ENCODE results near the gene RANBP17.

The RANBP17 gene

DNA sequence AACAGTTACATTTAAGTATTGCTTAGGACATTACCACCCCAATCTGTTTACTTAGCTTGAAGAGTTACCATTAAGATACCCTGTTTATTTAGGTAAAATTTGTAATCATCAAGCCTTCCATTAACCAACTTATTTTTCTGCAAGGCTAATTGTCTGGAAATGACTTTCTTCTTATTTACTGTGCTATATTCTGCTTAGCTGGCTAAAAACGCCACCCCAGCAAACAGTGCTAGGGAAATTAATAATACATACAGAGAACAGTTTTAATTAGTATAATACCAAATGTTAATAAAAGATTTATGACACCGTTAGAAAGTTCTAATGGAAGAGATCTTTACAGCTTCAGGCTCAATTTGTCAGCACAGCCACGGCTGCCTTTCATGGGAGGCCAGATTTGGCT lies 461.2 kb downstream of the RANBP17 start:
- no peak for DNase-seq

DNA sequence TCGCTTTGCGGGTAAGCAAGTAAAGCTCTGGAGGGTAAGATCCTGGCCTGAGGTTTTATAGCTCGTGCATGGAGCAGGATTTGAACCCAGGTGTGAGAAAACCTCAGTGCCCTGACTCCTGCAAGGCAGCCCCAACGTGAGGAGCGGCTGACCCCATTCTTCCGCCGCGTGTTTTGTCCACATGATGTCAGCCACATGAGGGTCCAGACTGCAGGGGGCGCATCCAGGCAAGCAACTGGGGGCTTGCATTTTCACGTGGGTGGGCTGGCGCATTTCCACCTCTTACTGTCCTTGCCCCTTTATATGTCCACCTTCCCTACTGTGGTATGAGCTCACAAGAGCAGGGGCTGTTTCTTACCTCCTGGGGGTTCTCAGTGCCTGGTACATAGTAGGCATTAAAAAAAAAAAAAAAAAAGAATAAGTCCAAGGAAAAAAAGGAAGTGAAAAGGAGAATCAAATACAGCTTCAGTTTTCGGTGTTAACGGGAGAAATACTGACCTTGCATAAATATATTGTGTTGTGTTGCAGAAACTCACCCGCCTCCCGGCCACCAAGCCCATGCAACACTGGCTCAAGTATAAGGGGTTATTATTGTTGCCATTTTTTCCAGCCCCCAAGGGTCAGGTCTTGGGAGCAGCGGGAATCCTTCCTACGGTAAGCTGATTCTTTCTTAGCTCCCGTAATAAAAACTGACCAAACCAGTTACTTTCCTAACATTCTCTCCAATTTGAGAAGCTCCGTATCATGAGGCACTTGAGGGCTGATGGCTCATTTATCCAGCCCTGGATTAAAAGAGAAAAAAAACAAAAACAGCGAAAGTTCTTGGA lies 462.2 kb downstream of the RANBP17 start:
- no peak for DNase-seq

DNA sequence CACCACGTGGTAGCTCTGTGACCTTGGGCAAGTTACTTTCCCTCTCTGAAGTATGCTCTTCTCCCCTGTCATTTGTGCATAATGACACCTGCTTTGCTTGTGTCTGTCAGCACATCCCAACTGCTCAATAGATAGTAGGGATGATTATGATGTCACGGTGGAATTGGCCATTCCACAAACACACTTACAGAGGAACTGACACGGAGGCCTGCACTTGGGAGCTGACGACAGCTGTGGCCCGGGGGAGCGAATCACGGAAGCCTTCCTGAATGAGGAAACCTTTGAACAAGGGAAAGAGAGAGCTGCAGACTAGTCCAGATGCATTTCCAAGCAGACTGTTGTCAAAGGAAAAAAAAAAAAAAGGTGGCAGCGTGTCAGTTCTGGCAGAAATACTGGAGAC lies 468.2 kb downstream of the RANBP17 start:
- no peak for DNase-seq

DNA sequence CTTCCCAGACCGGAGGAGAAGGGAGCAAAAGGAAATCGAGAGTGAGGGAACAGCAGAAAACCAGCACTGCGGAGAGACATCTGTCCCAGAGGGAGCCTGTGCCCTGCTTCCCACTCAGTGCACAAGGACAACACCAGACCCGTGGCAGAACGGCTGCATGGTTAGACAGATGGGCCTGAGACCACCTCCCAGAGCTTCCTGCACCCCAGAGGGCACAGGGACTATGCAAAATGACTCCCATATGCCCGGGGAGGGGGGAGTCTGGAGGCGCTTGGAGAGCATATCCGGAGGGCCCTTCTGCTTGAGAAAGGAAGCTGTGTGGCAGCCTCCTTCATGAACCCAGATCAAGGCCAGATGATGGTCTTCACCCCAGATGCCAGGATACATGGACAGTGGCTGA lies 473.8 kb downstream of the RANBP17 start:
- no peak for DNase-seq

DNA sequence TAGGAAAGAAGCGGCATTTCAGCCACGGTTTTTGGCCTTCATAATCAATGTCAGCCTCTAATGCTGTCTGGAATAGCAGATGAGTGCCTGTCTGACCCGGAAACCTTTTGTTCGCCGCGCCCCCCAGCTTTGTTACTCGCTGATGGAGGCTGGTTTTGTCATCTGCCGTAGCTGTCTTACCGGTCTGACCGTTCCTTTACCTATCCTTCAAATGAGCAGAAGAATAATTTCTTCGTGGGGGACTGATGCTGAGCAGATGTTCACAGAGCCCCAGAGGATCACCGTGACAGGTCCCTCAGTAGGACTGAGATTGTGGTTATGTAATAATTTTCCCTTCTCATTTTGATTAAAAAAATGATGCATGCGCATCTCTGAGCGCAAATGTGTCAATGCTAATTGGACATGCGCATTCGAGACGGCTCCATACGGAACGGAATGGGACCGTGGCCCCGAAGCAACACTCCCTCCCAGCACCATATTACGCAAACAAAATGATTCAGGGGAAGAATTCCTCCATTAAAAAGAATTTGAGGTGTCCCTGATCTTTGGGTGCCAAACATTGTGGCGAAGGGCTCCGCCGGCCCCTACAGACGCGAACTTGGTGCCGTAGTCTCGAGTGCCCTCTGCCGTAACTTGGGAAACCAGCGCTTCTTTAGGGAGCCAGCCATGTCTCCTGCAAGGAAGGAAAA lies 474.8 kb downstream of the RANBP17 start:
- DNase-seq = peak; percentile 50

DNA sequence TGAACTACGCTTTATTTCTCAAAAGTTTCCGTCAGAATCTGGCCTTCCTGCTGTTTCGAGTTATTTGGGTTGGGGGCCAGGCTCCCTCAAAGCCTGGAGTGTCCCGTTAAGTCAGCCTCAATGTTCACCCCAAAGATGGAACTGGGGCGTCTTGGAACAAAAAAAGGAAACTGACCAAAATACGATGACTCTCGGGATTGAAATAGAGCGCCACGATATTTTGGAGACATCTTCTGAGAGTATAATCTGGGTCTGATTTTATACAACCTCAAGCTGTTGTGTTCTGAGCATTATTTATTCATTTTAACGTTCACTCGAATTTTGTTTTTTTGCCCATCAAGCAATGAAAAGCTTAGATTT lies 475.4 kb downstream of the RANBP17 start:
- DNase-seq = no peak

DNA sequence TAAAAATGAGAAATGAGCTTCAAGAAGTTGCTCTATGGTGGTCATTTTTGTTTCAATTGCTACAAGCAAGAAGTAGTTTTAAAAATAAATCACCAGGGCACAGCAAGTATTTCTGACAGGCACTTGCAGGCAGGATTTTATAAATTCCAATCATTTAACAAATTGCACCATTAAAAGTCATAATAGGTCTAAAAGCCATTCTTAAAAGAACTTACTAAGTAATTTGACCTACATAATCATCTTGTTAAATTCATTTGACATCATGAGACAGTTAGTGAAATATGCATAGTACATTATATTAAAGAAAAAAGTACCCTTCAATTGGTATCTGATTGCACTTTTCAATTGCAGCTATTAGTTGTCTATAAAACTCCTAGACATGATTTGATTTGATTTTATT lies 478.2 kb downstream of the RANBP17 start:
- DNase-seq = no peak

DNA sequence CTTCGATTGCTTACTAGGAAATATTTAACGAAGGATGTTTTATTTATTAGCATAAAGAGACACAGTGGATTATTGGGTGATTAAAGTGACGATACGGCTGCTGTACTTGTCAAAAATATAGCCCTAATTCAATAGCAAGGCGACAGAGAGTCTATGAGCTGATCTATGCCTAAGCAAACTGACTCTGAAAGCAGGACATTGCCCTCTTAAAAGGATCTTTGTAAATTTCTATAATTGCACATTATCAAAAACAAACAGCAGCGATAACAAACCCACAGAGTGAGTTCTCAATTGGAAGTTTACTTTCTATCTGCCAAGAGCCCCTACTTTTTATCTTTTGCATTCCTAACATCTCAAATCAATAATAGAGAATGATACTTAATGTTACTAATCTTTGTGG lies 478.7 kb downstream of the RANBP17 start:
- no peak for DNase-seq

DNA sequence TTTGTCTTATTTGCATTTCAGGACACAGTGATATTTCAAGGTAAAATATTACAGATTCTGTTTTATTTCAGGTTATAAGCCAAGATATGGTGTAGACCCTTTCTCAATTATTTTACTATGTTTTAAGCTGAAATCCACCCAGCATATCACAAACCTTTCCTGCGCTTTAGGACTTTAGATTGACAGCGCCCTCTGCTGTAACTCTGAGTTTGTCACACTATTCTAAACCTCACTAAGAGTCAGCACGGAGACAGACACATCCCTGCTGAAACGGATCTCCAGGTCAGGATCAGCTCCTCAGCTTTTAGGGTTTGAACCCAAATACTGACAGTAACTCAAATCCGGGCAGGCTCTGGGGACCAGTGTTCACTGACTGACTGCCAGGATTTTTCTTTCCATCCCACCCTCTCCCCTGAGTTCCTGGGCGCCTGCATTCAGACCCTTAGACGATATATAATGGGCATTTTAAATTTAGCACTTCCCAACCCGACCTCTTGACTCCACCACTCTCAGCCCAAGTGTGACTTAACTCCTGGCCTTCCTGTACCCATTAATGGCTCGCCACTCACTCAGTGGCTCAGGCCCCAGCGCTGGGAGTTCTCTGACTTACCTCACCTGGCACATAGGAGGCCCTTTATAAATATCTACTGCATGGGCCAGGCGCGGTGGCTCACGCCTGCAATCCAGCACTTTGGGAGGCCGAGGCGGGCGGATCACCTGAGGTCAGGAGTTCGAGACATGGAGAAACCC lies 480.7 kb downstream of the RANBP17 start:
- DNase-seq = peak; percentile 53

DNA sequence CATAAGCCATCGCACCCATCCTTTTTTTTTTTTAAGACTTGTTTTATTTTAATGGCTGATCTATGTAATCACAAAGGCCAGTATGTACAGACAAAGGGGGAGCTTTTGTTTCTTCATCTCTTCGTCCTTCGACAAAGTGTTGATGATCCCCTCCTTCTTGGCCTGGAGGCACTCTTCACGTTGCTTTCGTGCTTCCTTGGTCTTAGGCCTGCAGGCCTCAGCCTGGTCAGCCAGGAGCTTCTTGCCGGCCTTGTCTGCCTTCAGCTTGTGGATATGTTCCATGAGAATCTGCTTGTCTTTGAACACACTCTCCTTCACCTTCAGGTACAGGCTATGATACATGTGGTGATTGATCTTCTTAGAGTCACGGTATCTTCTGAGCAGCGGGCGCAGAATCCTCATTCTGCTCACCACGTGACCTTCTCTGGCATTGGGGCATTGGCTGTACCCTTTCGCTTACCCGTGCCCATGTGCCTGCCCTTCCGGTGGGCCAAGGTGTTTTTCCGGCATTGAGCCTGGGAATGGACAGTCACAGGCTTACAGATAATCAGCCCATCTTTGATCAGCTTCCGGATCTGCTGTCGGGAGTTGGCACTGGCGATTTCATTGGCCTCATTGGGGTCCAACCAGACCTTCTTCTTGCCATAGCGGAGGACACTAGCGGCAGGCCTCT lies 483.3 kb downstream of the RANBP17 start:
- no peak for DNase-seq
